Activated CD4-positive, alpha-beta T cell treated with anti-CD3 and anti-CD28 coated beads, Interleukin-2, amount 50 U/mL, for 24 hours (primary cell): Measurements from ENCODE around the gene OR7C2.

ENCODE experiments used
- DNase-seq, 2 donors: peaks; one replicate each; pipeline ENCODE4 v3.0.0-alpha.2; 2020; ENCODE audit warnings: low read depth in 1 of 2, low spot score in 1 of 2

The OR7C2 gene

DNA sequence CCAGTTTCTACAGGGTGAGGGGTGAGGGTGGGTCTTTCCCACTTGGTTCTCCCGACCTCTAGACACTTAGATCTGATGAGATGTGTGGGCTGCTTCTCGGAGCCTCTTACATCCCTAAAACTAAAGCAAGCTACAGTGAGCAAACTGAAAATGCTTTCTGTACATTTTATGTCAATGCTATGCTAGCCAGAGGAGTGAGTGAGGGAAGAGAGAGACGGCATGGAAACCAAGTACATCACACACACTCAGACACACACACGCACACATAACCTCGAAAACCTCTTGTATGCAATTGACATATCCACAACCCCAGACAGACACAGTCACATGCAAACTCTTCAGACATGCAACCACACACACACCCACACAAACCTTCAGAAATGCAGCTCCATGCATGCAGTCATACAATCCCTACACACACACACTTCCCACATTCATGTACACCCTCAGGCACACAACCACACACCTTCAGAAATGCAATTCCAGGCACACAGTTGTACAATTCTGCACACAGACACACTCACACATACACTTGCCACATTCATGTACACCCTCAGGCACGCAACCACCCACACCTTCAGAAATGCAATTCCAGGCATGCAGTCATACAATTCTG lies 37.0 kb downstream of the OR7C2 start:
- no peak for DNase-seq

DNA sequence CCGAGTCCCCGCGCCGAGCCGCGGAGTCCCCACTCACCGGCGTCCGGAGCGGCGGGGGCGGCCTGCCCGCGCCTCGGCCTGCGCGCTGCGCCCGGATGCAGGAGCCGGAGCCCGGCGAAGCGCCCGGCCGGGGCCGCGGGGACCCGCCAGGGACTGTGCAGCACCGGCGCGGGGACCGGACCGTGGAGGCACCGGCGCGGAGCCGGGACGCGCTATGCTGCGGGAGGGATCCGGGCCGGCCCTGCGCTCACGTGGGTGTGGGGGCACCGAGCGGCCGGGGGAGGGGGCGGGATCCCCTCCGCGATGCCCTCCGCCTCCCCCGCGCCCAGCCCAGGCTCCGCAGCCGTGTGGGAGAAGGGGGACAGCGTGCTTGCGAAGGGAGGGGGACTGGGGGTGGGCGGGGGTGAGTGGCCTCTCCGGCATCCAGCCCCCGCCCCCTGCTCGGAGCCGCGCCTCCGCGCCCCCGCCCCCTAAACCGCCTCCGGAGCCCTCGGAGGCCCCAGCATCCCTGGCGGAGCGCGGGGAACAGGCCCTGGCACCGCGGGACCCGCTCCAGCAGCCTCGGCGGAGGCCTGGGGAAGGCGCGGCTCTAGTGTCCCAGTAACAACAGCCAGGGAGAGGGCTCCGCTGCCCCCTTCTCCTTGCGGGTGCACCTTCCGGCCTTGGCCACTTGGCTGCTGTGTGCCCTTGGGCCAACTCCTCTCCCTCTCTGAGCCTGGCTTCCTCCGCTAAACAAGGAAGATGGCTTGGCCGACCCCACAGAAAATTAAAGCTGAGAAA lies 38.4 kb downstream of the OR7C2 start, which contains the start of gene SLC1A6:
Gene SLC1A6 (minus strand): TSS at position 389 of the 780 bp plus-strand sequence. CDS start 6,954 bp downstream, outside the sequence.
- DNase-seq = no peak

DNA sequence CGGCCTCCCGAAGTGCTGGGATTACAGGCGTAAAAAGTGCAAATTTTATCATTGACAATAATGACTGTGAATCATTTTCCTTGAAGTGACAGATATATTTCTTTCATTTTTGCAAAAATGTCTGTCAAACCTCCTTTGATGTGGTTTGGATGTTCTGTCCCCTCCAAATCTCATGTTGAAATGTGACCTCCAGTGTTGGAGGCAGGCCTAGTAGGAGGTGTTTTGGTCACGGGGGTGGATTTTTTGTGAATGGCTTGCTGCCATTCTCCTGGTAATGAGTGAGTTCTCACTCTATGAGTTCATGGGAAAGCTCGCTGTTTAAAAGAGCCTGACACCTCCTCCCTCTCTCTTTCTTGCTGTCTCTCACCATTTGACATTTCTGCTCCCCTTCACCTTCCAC lies 43.8 kb downstream of the OR7C2 start:
- DNase-seq = no peak
